ENCODE data around the gene GRIK3.

DNA sequence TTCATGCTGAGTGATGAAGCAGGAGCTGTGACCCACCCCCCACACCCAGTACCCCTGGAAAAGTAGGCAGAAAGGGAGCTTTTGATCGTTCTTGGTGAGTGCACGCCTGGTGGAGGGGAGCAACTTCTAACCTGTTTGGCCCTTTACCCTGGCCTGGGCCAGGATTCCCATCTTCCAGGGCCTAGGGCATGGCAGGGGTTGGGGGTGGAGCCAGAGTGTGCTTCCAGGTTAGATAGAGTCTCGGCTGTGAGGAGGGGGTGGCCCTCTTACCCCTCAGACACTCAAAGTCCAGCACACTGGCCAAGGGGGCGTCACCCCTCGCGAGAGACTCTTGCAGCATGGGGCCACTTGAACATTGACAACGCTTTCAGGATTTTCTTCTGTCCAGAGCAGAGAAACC is 236.6 kb downstream of the GRIK3 start:
- TF ChIP-seq, protein P1, sequence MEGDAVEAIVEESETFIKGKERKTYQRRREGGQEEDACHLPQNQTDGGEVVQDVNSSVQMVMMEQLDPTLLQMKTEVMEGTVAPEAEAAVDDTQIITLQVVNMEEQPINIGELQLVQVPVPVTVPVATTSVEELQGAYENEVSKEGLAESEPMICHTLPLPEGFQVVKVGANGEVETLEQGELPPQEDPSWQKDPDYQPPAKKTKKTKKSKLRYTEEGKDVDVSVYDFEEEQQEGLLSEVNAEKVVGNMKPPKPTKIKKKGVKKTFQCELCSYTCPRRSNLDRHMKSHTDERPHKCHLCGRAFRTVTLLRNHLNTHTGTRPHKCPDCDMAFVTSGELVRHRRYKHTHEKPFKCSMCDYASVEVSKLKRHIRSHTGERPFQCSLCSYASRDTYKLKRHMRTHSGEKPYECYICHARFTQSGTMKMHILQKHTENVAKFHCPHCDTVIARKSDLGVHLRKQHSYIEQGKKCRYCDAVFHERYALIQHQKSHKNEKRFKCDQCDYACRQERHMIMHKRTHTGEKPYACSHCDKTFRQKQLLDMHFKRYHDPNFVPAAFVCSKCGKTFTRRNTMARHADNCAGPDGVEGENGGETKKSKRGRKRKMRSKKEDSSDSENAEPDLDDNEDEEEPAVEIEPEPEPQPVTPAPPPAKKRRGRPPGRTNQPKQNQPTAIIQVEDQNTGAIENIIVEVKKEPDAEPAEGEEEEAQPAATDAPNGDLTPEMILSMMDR (conservative IDR thresholded peaks at IDR 0.05), result no peak
- no peak for TF ChIP-seq ZFX (IDR thresholded peaks at IDR 0.05)
